Upper lobe of right lung (tissue), 1 donor: ENCODE measurements around the gene RREB1. TPM values are rescaled to one million over a fixed set of nuclear protein-coding genes. Genes with fewer than 3 reads are reported as not detected.

Experiments
- ATAC-seq: fragments of 200-7000 bp; cut with Tn5 transposase; one replicate; pipeline ENCODE4 v1.9.1; 2020; ENCODE audit warnings: mild to moderate bottlenecking, moderate library complexity
- DNase-seq: peaks from one replicate; pipeline ENCODE4 v3.0.0-alpha.2; 2020
- H3K27ac ChIP-seq: fragments of 200-600 bp; one replicate; pipeline ENCODE4 v1.8.0; 2022
- H3K27me3 ChIP-seq: fragments of 200-600 bp; one replicate; pipeline ENCODE4 v1.8.0; 2022; ENCODE audit warnings: mild to moderate bottlenecking
- H3K36me3 ChIP-seq: fragments of 200-600 bp; one replicate; pipeline ENCODE4 v1.8.0; 2022
- H3K4me1 ChIP-seq: fragments of 200-600 bp; one replicate; pipeline ENCODE4 v1.8.0; 2022
- H3K4me3 ChIP-seq: fragments of 200-600 bp; one replicate; pipeline ENCODE4 v1.8.0; 2022; ENCODE audit warnings: mild to moderate bottlenecking
- H3K9me3 ChIP-seq: fragments of 200-600 bp; one replicate; pipeline ENCODE4 v1.8.0; 2022
- intact Hi-C: fragments of 100-400 bp; cut with DNase I; formaldehyde crosslinking; loops from one replicate; pipeline ENCODE4 v1.11.0; 2022
- total RNA-seq: library from RNA; stranded (reverse); fragmentation: NEBNext Ultra II Directional; extraction: Animal tissue kit (Norgen Biotek cat#: 25700); gene quantifications from one replicate; pipeline ENCODE4 v1.2.1, GENCODE V29; 2021
- TF ChIP-seq, protein P1 (sequence below): fragments of 200-600 bp; IDR thresholded peaks from one replicate; pipeline ENCODE4 v1.8.0; 2022; ENCODE audit warnings: antibody characterized with exemption
- donor health status: DM: no; HTN: yes; CAD: no; lungs with severe emphysema.

Gene RREB1
- total RNA-seq, 1 donor from 2014 or later = 60.2 TPM

DNA sequence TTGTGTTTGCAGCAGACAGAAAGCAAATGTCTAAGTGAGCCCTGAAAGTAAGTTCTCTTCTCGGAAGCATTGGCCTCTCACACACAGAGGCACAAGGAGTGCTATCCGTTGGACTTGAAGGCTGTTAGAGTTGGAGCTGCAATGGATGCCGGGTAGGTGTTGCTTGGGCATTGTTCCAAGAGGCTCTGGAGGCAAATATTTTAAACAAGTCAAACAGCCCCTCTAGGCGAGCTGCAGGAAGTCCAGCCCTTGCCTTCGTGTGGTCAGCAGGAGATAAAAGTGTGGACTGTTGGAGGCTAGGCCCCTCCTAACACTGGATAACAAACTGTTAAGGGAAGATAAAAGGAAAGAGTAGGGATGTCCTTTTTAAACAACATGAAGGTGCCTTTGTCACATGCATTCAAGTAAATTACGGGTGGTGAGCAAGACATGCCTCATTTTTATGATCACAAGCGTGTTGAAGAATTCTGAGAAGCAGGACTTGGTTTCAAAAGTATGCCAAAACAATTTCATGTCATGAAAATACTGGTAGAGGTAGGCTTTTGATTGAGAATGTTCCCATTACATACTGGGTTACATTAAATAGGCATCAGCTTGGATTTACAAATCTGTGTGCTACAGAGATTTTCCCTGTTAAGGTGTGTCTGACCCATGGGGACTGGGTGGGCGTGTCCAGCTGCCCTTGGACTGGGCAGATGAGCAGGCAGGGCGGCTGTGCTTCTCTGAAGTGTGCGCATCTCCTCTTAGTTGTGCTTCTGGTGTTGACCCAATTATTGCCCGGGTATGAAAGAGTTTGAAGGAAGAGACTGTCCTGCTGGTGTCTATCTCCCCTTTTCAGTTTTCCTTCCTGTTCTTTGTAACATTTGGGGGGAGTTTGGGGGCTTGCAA lies 57.5 kb downstream of the RREB1 start:
- Histone ChIP-seq H3K4me1 (peaks cover 75% of the 10 kb centered on the region), H3K27ac (peak overlapping the region; percentile 33), H3K4me3 (no peak overlapping the region), H3K27me3 (no peaks in the 10 kb centered on the region), H3K36me3 (no peaks in the 10 kb centered on the region), H3K9me3 (no peaks in the 10 kb centered on the region)
- DNase-seq = no peak
- intact Hi-C loops = no loop called here
- peak; percentile 3 for ATAC-seq
- TF ChIP-seq, protein P1, sequence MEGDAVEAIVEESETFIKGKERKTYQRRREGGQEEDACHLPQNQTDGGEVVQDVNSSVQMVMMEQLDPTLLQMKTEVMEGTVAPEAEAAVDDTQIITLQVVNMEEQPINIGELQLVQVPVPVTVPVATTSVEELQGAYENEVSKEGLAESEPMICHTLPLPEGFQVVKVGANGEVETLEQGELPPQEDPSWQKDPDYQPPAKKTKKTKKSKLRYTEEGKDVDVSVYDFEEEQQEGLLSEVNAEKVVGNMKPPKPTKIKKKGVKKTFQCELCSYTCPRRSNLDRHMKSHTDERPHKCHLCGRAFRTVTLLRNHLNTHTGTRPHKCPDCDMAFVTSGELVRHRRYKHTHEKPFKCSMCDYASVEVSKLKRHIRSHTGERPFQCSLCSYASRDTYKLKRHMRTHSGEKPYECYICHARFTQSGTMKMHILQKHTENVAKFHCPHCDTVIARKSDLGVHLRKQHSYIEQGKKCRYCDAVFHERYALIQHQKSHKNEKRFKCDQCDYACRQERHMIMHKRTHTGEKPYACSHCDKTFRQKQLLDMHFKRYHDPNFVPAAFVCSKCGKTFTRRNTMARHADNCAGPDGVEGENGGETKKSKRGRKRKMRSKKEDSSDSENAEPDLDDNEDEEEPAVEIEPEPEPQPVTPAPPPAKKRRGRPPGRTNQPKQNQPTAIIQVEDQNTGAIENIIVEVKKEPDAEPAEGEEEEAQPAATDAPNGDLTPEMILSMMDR = no peak

DNA sequence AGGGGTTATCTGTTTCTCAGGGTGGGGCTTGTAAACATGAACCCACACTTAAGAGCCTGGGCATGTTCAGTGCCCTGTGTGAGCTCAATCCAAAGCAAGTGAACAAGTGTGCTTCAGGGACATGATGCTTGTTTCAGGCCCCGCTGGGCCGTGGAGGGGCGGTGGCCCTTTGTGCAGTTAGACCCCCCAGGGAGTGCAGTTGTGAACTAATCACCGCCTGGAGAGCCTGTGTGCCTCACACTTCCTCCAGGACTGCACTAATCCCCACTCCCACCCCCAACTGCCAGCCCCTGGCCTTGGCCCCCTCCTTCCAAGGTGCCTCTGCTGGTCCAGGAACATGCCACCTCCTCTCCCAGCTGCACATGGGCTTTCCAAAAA lies 58.1 kb downstream of the RREB1 start:
- DNase-seq (no peak), ATAC-seq (peak; percentile 7)
- peak overlapping the region; percentile 68 for H3K27ac ChIP-seq
- TF ChIP-seq, protein P1 = no peak
- intact Hi-C loops = no loop called here
- H3K4me3 ChIP-seq = no peak overlapping the region
- H3K36me3 ChIP-seq = no peaks in the 10 kb centered on the region
- H3K9me3 ChIP-seq = no peaks in the 10 kb centered on the region
- no peaks in the 10 kb centered on the region for H3K27me3 ChIP-seq
- peaks cover 82% of the 10 kb centered on the region for H3K4me1 ChIP-seq

DNA sequence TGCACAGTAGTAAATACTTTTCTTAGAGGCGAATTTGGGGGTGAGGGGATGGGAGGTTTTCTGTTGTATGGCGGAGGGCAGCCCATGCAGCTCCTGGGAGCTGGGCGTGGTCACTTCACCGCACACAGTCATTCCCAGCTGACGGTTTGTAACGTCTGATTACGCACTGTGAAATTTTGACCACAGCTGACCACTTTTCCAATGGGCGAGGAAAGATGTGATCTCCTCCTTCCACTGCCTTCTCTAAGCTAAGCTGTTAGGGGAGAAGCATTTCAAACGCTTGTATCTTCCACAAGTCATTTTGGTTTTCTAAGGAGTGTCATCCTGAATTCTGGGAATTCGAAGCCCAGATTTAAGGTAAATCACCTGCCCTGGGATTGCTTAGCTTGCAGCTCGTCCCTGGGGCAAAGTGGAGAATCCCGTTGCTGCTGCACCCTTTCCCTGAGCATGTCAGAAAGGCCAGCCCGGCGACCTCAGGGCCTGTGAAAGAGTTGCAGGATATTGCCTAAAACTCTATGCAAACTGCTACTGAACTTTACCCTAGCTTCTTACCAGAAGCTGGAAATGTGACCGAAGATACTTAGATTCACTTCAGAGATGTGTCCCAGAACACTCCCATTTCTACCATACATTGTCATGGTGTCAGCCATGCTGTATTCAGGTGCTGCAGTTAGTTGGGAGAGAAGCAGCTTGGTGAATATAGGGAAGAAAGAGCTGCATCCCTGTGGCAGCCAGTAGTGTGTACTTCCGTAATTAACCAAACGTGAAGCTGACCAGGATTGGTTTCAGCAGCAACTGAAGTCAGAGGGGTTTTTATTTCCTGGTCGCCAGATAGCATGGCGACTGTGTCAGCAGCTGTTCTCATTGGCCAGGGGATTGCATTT lies 58.9 kb downstream of the RREB1 start:
- Histone ChIP-seq H3K4me1 (peaks cover 88% of the 10 kb centered on the region), H3K9me3 (no peaks in the 10 kb centered on the region), H3K36me3 (no peaks in the 10 kb centered on the region), H3K4me3 (no peak overlapping the region), H3K27ac (peak overlapping the region; percentile 68), H3K27me3 (no peaks in the 10 kb centered on the region)
- TF ChIP-seq, protein P1 = no peak
- intact Hi-C loops = no loop called here
- ATAC-seq (peak; percentile 57), DNase-seq (no peak)

DNA sequence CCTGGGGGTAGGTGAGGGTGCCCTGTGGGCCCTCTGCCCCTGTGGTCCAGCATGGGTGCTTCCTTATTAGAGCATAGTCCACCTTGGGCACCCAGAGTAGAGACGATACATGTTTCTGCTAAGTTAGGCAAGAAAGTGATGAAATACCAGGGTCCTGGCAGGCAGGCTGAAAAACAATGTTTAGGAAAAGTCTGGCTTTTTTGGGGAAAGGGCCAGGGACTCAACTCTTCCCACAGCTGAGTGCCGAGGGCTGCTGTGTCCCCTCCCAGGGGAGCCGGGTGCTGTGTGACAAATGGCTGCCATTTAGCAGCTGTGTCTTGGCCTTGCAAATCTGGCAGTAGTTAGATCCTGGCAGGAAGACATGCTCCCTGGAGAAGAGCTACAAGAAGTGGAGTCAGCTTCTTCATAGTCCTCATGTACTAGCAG lies 61.5 kb downstream of the RREB1 start:
- ATAC-seq = peak; percentile 5

DNA sequence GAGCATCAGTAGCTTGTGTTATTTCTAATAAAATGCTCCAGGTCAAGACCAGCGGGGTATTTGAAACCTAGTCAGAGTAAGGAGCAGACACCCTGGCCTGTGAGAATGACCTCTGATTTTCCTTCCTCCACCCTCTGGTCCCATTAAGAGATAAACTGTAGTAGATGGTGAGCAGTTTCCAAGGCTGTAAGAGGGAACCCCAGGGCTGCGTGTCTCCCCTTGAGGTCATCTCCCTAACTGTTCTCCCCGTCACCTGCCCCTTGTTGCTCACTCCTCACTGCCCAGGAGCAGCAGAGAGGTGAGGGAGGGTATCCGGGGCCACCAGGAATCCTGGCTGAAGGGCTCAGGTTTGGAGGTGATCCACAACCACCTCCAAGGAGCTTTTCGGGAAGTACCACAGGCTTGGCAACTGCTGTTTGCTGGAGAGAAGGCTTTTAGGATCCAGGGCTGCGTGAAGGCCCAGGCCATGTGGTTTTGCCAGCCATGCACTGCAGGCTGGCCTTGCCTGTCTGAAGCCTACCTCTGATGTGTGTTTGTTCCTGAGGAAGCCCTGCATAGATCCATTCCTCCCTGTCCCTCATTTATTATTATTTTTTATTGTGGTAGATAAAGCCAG lies 62.5 kb downstream of the RREB1 start:
- DNase-seq (no peak), ATAC-seq (no peak)
- intact Hi-C loops = no loop called here
- TF ChIP-seq, protein P1 = no peak
- Histone ChIP-seq H3K27ac (no peak overlapping the region), H3K4me3 (no peak overlapping the region), H3K4me1 (peaks cover 73% of the 10 kb centered on the region), H3K36me3 (no peaks in the 10 kb centered on the region), H3K27me3 (no peaks in the 10 kb centered on the region), H3K9me3 (no peaks in the 10 kb centered on the region)

More for the DNA sequence above, 61.5 kb downstream of the RREB1 start:
- H3K36me3 ChIP-seq = no peaks in the 10 kb centered on the region
- H3K9me3 ChIP-seq = no peaks in the 10 kb centered on the region
- intact Hi-C loops = no loop called here
- peak overlapping the region; percentile 68 for H3K27ac ChIP-seq
- H3K4me1 ChIP-seq = peaks cover 82% of the 10 kb centered on the region
- no peaks in the 10 kb centered on the region for H3K27me3 ChIP-seq
- DNase-seq = no peak
- TF ChIP-seq, protein P1 = no peak
- H3K4me3 ChIP-seq = no peak overlapping the region
